ENCODE measurements around the gene RELT.

The RELT gene

DNA sequence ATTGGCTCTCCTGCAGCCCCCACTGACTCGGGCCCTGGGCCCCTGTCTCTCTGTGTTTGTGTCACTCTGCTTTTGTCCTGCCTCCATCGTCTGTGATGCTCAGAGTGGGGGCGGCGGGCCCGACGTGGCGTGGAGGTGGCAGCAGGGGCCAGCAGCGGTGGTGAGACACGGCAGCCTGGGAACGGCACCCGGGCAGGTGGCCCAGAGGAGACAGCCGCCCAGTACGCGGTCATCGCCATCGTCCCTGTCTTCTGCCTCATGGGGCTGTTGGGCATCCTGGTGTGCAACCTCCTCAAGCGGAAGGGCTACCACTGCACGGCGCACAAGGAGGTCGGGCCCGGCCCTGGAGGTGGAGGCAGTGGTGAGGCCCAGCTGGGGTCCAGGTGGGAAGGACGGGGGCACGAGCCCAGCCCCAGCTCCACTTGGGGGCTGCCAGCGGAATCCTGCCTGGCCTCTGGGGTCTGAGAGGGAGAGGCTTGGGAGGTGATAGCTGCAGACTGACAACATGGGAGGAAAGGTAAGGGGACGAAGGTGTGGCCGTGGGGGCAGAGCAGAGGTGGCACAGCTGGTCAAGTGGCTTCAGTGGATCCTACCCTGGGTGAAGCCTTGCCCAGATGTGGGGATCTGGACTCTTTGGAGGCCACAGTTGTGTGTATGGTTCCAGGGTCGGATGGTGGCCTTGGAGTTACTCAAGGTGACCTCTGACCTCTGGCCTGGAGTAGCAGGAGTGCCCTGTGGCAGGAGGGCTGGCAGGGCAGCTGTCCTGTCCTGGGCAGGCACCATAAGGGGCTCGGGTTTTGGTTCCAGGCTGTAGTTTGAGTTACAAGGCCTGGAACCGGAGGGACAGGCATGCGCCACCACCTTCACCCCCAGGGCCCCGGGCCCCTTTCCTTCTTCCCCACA lies 16.2 kb downstream of the RELT start:
- DNase-seq = no peak

DNA sequence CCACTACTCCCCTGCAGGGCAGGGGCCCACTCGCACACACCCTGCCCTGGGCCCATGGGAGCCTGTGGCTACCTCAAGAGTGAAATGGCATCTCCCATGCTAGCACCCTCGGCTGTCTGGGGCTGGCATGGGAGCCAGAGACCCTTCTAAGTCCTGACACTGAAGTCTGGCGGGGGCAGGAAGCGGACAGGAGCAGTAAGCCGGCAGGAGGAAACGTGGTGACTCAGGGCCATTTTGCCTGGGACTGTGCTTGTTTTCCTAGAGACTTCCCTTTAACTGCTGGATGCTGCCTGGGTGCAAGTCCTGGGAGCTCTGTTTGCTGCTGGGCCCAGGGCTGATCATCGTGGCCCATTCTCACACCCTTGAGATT lies 16.8 kb downstream of the RELT start:
- DNase-seq = no peak

GRCh38 chr11:73393479-73394415 lies 17.5 kb downstream of the RELT start:
- DNase-seq = peak; percentile 69

- no peak for DNase-seq
These were observed 18.5 kb downstream of the RELT start for GRCh38 chr11:73394416-73395296.

DNA sequence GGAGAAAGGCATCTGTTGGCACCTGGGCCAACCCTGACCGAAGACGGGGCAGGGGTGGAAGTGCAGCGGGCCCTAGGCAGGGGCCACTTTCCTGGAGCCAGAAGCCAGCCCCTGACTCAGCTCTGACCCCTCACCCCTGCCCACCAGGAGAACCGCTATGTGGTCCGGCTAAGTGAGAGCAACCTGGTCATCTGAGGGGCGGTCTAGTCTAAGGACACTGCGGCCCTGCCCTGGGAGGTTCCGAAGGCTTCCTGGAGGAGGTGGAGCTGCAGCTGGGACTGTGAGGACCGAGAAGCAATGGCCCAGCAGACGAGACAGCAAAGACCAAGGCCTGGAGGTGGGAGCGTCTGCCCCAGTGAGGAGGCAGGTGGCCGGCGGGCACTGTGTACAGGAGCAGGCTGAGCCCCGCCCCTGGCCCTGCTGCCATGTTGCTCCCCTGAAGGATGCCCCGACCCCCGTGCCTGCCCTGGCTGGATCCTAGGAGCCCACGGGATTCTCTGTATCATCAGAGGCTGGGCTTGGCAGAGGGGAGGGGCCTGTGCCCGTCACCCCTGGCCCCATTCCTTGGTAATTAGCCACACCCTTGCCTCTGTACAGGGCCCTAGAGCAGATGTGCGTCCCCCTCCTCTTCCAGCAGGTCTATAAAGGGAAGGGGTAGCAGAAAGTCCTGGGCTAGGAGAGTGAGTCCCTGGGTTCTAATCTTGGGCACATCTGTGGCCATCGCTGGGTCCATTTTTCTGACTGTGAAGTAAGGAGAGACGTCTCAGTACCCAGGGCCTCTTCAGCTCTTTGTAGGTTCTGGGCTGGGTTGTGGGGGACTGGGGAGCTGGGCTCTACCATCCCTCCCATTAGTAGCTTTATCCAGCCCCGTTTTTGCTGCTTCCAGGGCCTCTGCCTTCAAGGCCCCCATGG lies 19.4 kb downstream of the RELT start:
- no peak for DNase-seq

DNA sequence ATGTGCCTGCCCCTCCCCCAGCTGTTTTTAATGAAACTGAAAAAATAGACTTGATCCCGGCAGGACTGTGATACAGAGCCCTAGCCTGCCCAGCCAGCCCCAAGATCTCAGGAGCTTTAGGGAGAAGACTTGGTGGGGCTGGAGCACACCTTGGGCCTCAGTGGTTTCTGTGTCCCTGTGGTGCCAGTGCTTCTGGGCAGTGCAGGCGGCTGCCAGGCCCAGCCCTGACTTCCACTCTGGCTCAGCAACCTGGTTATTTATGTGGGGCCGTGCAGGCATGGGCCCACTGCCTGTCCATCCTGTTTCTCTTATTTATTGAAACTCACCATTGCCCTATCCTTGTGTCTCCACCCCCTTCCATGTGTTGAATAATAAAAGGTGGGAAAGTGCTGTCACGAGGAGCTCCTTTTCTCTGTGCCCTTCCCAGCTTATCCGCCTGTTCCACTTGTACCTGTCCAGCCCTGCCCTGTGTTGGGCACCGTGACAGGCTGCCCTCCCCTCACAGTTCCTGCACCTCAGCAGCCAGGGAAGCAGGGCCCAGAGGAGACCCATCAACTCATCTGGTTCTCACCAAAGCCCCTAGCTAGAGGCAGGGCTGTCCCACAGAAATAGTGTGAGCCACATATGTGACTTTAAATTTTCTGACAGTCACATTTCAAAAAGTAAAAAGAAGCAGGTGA lies 20.2 kb downstream of the RELT start:
- no peak for DNase-seq

- no peak for DNase-seq
These were observed 20.8 kb downstream of the RELT start for GRCh38 chr11:73396985-73397384.

DNA sequence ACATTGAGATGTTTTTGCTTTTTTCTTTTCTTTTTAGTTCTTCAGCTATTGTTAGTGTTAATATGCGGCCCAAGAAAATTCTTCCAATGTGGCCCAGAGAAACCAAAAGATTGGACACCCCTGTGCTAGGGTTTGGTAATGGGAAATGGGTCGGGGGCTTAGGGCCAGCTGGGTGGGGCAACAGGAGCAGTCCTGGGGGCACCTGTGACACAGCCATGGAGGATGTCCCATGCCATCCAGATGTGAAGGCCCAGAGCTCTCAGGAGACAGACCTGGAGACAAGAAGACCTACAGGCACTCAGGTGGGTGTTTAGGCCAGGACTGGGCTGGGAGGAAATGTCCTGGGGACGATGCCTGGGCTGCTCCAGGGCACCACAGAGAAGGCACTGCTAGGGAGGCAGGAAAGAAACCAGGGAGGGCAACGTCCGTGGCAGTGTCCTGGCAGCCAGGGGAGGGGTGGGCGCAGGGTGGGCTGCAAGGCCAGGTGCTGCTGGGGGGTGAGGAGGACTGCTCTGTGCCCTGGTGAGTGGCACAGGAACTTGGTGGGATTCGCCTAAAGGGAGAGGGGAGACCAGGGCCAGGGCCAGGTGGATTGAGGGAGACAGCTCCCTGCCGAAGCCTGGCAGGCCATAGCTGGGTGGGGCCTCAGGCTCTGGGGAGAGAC lies 21.4 kb downstream of the RELT start:
- no peak for DNase-seq

DNA sequence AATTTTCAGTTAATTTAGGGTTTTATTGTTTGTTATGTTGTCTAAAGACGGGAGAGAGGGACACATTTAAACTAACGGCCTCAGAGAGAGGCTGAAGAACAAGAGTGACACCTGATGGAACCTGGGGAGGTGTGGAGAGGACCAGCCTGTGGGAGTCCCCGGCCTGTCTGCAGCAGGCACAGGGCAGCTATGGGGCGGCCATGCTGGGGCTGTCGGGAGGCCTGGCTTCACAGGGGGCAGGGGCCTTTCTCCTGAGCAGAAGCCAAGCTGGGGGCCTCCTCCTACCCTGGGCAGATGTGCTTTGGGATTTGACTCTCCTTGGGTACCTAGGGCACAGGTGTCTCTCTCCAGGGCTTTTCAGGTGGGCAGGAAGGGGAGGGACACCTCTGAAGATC lies 21.9 kb downstream of the RELT start:
- DNase-seq = peak; percentile 15

DNA sequence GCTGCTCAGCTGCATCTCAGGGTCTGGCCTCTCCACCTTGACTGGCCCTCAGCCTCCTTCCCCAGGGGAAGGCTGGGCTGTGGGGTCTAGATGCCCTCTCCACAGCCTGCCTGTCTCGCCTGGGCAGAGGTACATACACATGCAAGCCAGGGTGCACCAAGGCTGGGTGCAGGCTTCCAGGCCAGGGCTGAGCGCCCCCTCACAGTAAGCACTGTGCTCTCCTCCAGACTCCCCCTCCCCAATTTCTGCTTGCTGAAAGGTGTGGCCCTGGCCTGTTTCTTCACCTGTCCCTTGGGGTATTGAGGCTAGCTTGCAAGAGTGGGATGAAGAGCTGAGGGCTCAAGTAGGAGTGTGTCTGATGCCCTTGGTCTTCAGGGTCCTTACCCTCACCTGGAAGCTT lies 22.5 kb downstream of the RELT start:
- DNase-seq = no peak

GRCh38 chr11:73399159-73399590 lies 23.0 kb downstream of the RELT start:
- DNase-seq = no peak

DNA sequence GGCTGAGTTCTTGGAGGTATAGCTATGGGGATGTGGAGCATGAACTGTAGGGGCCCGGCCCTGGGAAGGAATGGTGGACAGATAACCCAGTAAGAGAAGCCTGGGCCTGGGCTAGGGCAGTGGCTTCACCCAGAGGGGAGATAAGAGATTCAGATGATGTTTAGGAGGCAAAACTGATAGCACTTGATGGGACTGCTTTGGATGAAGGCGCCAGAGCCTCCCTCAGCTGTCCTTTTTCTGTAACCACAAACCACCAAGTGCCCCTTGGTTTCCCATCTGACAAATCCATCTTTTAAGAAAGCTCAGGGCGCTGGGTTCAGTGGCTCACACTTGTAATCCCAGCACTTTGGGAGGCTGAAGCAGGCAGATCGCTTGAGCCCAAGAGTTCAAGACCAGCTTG lies 23.4 kb downstream of the RELT start:
- DNase-seq = no peak

GRCh38 chr11:73400293-73400692 lies 24.1 kb downstream of the RELT start:
- DNase-seq = no peak

- no peak for DNase-seq
These were observed 25.2 kb downstream of the RELT start for GRCh38 chr11:73401217-73401923.

DNA sequence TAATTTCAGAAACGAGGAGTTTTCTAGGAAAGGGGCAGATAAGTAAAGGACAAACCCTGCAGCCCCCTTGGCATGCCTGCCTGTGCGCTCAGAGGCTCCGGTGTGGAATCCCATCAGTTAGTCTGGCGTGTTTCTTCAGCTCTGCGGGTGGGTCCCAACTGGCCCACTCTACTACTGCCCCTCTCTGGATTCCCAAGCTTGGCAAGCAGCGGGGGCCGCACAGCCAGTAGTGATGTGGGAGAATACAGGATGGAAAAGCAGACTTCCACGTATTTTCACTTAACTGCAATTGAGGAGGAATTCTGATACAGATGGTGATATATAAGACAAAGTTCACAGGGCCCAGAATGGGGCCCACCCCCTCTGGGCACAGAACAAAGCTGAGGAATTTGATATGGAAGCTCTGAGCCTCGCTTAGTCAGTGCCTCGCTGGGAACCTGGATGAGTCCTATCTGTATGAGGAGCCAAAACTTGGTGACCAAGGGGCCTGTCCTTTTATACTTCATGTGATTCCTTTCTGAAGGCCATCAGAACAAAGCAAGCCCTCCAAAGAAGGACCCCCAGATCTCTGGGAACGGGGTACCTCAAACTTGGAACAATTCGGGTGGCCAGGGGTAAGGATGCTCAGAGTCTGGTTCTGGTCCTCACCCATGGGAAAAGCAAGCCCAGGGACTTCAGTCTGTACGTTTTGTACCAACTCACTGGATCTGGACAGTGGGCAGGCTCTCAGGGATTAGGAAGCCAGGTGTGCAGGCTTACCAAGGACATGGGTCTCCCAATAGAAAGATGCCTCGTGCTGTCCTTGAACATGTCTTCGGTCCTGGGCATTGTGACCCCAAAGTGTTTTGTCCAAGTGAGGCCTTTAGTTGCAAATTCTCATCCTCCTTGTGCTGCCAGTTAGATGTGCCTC lies 26.0 kb downstream of the RELT start:
- no peak for DNase-seq

GRCh38 chr11:73402834-73403185 lies 26.6 kb downstream of the RELT start:
- DNase-seq = no peak

- DNase-seq = no peak
These were observed 27.3 kb downstream of the RELT start for GRCh38 chr11:73403541-73403940.

DNA sequence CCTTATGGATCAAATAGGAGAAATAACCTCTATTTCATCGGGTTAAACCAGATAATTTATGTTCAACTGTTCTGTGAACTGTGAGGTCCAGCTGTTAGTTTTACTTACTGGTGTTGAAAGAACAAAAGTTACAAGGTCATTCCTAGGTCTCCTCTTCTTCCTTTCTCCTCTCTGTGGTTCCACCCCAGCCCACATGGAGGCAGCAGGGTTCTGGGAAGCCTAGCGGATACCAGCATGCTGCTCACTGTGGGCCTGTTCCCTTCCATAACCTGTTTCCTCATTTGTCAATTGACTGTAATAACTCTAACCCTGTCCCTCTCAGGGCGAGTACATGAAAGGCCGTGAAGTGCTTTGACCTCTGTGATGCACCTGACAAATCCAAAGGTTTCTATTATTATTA lies 27.8 kb downstream of the RELT start:
- no peak for DNase-seq

Data from COR-L47 (cell line).